NCI-H2171 (cell line): ENCODE measurements around the gene RAB29.
"Not testable (repeated sequence)": the region's sequence is repeated elsewhere in the genome, so short reads cannot be mapped to it uniquely, and the experiment has no call there.

Experiments used
- DNase-seq: peaks from one replicate; lab custom pipeline; 2025; lab: John Stamatoyannopoulos, UW

RAB29 gene, protein sequence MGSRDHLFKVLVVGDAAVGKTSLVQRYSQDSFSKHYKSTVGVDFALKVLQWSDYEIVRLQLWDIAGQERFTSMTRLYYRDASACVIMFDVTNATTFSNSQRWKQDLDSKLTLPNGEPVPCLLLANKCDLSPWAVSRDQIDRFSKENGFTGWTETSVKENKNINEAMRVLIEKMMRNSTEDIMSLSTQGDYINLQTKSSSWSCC

DNA sequence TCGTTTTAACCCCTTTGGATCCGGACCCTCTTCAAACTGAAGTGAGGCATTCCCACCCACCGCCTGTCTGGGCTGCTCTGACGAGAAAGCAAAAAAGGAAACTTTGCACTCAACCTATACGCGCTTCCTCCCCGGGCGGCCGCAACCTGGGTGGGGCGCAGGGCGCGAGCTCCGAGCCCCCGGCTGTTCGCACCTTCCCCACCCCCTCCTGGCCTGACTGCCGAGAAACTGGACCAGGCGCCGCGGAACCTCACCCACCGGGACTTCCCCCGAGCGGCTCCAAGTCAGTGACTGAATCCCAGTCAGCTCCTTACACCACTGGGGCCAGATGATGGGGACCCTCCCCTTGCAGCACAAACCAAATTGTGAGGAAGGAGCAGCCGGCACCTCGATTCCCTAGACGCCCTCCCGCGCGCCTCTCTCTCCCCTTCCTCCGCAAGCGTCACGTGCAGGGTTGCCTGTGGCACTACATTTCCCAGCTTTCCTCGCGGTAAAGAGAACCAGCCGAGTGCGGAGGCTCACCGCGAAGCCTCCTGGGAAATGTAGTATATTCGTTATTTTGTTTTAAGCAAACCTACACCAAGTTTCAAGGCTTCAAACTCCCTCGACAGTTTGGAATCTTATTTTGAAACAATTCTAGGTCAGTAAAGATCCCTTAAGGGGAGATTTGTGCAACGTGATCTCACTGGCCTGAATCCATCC lies at the start of gene RAB29:
TSS of gene RAB29 (minus strand) at position 468 of the 702 bp plus-strand sequence. CDS start 526 bp downstream, outside the sequence.
- DNase-seq: peak; percentile 90

GRCh38 chr1:205824180-205824579 lies 48.9 kb upstream of the RAB29 start:
- DNase-seq: no peak

DNA sequence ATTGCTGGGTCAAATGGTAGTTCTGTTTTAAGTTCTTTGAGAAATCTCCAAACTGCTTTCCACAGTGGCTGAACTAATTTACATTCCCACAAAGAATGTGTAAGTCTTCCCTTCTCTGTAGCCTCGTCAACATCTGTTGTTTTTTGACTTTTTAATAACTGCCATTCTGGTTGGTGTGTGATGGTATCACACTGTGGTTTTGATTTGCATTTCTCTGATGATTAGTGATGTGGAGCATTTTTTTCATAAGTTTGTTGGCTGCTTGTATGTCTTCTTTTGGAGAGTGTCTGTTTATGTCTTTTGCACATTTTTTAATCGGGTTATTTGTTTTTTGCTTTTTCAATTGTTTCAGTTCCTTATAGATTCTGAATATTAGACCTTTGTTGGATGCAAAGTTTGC lies 48.0 kb upstream of the RAB29 start:
- not testable (repeated sequence) for DNase-seq

DNA sequence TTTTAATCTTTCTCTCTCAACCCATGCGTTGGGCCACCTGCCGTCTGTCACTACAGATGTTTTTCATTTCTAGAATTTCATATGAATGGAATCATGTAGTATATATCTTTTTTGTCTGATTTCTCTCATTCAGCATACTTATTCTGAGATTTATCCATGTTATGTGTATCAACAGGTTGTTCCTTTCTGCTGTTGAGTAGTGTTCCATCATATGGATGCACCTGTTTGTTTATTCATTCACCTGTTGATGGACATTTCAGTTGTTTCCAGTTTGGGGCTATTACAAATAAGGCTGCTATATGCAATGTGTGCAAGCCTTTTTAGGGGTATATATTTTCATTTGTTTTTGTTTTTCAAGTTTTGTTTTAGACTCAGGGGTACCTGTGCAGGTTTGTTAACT lies 47.1 kb upstream of the RAB29 start:
- DNase-seq: no peak

DNA sequence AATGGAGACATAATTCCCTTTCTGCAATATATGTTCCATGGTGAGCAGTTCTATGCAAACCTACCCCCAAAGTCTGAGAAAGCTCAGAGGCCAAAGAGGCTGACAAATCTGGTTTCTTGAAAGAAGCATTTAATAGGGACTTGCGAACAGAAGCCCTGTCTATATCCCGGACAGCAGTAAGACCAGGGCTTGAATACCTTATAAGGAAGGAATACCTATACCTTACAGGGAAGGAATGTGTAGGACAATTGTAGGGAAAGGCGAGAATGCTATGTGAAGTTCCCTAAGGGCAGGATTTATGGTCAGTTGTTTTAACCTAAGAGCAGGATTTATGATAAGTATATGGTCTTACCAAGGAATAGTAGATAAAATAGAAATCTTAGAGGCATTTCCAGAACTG lies 42.7 kb upstream of the RAB29 start:
- no peak for DNase-seq

GRCh38 chr1:205817364-205817763 lies 42.1 kb upstream of the RAB29 start:
- no peak for DNase-seq

DNA sequence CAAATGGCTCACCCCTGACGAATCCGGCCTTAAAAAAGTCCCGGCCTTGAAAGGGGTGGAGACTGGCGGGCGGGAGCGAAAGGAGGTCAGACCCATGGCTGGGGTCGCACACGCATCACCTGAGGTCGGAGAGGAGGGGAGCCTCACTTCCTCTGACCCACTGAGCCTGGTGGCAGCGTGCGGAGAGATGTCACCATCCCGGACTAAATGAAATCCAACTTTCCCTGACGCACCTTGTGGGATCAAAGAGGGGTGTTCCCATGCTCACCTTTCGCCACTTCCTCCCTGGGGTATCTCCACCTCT lies 38.4 kb upstream of the RAB29 start:
- DNase-seq: peak; percentile 21

DNA sequence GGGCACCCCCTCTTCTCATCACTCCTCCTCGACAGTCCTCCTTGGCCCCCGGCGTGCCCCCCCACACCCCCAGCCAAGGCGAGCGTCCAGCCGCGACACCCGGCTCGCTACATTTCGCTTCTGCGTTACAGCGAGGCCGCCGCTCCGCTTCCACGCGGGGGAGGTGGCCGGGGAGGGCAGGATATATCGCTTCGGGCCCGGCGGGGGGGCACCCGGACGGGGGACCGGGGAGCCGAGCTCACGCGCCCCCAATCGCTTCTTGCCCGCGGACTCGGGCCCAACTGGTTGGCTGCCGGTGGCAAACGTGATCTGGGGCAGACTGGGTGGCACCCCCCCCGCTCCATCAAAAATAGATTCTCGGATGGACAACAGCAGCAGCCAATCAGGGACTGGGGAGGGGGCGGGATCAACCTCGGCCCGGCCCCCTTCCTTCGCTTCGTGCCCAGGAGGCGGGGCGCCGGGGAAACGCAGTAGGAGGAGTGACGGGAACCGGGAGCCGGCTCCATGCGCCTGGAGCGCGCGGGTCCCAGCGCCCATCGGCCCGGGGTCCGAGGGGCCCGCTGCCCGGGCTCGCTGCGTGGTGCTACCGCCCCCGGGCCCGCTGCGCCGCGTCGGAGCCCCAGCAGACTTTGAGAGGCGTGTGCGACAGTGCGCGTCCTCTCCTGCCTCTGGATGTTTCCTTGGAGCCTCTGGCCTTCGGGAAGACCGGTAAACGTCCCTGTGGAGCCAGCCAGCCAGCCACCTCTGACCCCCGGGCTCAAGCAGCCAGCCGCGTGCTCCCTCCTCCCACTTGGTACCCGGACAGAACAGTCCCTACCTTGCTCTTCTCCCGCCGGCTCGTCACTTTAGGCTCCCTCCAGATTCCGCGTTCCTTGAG lies 37.8 kb upstream of the RAB29 start, which contains the start of gene SLC41A1:
TSS of gene SLC41A1 (minus strand) at position 321 of the 877 bp plus-strand sequence. CDS start 2,757 bp downstream, outside the sequence.
- peak; percentile 91 for DNase-seq

GRCh38 chr1:205812271-205812877 lies 37.1 kb upstream of the RAB29 start:
- DNase-seq: no peak

DNA sequence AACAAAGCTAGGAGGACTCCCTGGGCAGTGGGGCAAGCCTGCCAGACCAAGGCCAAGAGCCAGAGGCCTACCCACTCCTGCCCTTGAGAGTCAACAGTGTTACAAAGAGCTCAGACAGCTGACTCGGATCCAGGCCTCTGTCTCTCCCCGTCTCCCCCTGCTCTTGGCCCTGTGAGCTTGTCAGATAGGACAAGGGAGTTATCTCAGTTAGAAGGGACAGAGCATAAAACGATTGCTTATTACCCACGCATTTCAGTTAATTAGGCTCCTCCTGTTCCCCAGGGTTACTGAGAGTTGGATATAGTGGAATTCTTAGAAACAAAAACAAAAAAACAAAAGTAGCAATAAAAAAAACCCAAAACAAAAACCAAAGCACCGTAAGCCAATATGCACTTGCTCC lies 36.4 kb upstream of the RAB29 start:
- no peak for DNase-seq

- DNase-seq: no peak
Measured at GRCh38 chr1:205810448-205811157, 35.3 kb upstream of the RAB29 start.

GRCh38 chr1:205809942-205810345 lies 34.7 kb upstream of the RAB29 start:
- DNase-seq: no peak

GRCh38 chr1:205809469-205809868 lies 34.2 kb upstream of the RAB29 start:
- no peak for DNase-seq

- no peak for DNase-seq
Measured at GRCh38 chr1:205805082-205805711, 29.9 kb upstream of the RAB29 start.

DNA sequence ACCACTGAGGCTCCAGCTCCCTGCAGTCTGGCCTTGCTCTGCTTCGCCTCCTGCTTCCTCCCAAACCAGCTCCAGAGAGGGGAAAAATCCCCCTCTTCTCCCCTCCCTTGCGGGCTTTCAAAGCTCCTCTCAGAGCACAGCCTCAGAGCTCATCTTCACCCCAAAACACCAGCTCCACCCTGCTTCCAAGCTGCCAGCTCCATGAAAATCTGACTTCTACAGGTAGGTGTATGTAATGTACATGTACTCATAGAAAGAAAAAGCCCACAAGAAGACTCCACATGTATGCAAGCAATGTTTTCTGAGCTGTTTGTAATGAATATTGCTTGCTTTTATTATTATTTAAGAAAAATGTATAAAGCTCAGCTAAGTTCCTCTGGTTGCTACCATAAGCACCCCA lies 29.3 kb upstream of the RAB29 start:
- no peak for DNase-seq

DNA sequence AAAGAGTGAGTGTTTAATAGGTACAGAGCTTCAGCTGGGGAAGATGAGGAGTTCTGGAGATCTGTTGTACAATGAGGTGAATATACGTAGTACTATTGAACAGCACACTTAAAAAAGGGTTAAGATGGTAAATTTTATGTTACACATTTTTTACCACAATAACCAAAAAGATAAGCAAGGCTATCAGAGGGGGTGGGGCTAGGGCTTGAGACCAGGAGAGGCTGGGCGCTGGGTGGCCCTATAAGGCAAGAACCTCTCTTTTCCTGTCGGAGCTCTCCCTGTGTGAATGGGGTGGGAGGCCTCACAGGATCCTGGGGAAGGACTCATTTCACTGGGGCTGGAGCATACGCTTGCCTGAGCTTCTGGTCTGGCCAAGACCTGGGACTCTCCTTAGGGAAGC lies 28.7 kb upstream of the RAB29 start:
- no peak for DNase-seq

DNA sequence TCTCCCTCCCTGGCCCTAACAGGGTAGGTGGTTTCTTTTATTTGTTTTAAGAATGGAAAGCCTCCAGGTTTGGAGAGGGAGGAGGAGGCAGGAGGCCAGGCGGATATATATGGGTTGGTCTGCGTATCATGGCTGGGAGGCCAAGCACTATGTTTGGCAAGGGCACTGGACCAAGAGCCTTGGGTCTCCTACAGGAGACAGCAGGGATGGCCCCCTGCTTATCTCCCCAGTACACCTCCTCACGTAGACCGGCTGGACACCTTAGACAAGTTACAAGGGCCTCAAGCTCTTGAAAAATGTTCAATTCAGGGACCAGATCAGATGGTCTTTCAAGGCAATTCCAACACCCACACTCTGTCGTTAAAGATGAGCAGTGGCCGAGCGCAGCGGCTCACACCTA lies 26.8 kb upstream of the RAB29 start:
- DNase-seq: no peak

DNA sequence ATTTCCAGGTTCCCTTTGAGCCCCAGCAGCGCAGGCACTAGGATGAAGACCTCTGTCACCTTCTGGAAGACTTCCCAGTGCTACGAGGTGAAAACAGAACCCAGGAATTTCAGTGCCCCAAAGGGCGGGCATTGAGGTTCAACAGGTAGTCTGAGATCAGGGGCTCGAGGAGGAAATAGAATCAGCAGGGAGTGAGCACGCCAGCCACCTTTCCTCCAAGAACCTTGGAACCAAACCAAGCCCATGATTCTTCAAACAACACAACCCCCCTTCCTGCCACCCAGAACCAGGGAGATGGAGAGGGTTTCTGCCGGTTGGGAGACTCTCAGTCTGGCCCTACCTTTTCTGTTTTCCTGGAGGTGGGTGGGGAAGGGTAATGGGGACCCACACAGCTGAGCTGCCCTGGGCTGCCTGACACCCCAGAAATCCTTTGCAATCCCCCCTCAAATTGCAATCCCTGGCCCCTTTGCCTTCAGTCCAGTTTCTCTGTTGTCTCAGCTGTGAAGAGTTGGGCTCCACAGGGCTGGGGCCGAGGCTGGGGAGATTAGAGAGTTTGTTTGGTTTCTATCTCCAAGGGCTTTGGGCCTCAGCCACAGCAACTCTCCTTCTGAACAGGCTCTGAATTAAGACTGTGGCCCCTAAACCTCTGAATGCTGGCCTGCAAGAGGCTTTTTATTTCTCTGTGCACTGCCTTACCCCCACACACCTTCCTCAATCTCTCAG lies 25.9 kb upstream of the RAB29 start:
- DNase-seq: no peak

GRCh38 chr1:205800427-205800826 lies 25.1 kb upstream of the RAB29 start:
- DNase-seq: no peak

- DNase-seq: no peak
Measured at GRCh38 chr1:205798577-205798976, 23.3 kb upstream of the RAB29 start.

GRCh38 chr1:205797168-205797567 lies 21.9 kb upstream of the RAB29 start:
- DNase-seq: no peak
